EH (cell line): ENCODE measurements around the gene NEUROG2.
"Not testable (repeated sequence)": the region's sequence is repeated elsewhere in the genome, so short reads cannot be mapped to it uniquely, and the experiment has no call there.

ENCODE experiments used
- DNase-seq: peaks from one replicate; pipeline ENCODE4 v3.0.0-alpha.2; 2015; ENCODE audit warnings: low read depth

Gene NEUROG2

GRCh38 chr4:112516066-112516470 is at the start of gene NEUROG2:
Gene NEUROG2, minus strand, starts transcription at chr4:112516180. Its CDS starts 705 bp downstream, at chr4:112515475.
- no peak for DNase-seq

- DNase-seq = no peak
Observed at GRCh38 chr4:112564706-112565270, 48.8 kb upstream of the NEUROG2 start.

- DNase-seq = no peak
Observed at GRCh38 chr4:112563431-112564200, 47.6 kb upstream of the NEUROG2 start.

- DNase-seq = no peak
Observed at GRCh38 chr4:112562254-112562879, 46.4 kb upstream of the NEUROG2 start.

GRCh38 chr4:112560084-112560483 is 44.1 kb upstream of the NEUROG2 start:
- no peak for DNase-seq

- no peak for DNase-seq
Observed at GRCh38 chr4:112559053-112559452, 43.1 kb upstream of the NEUROG2 start.

GRCh38 chr4:112557676-112558411 is 41.9 kb upstream of the NEUROG2 start:
- peak; percentile 4 for DNase-seq

GRCh38 chr4:112554271-112554670 is 38.3 kb upstream of the NEUROG2 start:
- DNase-seq = not testable (repeated sequence)

GRCh38 chr4:112552668-112553067 is 36.7 kb upstream of the NEUROG2 start:
- peak; percentile 68 for DNase-seq

GRCh38 chr4:112550728-112551127 is 34.7 kb upstream of the NEUROG2 start:
- DNase-seq = peak; percentile 56

- DNase-seq = no peak
Observed at GRCh38 chr4:112546476-112546875, 30.5 kb upstream of the NEUROG2 start.

- DNase-seq = no peak
Observed at GRCh38 chr4:112545346-112545745, 29.4 kb upstream of the NEUROG2 start.

GRCh38 chr4:112540695-112541094 is 24.7 kb upstream of the NEUROG2 start:
- DNase-seq = no peak

GRCh38 chr4:112536123-112536522 is 20.1 kb upstream of the NEUROG2 start:
- DNase-seq = no peak

GRCh38 chr4:112532267-112532666 is 16.3 kb upstream of the NEUROG2 start:
- peak; percentile 47 for DNase-seq

GRCh38 chr4:112531146-112531545 is 15.2 kb upstream of the NEUROG2 start:
- no peak for DNase-seq

- DNase-seq = peak; percentile 69
Observed at GRCh38 chr4:112526061-112526460, 10.1 kb upstream of the NEUROG2 start.

- no peak for DNase-seq
Observed at GRCh38 chr4:112523764-112524505, 8.0 kb upstream of the NEUROG2 start.

- no peak for DNase-seq
Observed at GRCh38 chr4:112523008-112523721, 7.2 kb upstream of the NEUROG2 start.

- not testable (repeated sequence) for DNase-seq
Observed at GRCh38 chr4:112522431-112522830, 6.5 kb upstream of the NEUROG2 start.
